ENCODE data around the gene PRSS37. TPM values are rescaled to one million over a fixed set of nuclear protein-coding genes. Genes with fewer than 3 reads are reported as not detected.

Gene PRSS37
- total and polyA plus RNA-seq, 8 donors, result not detected

- DNase-seq, result no peak
- H3K4me1 ChIP-seq, result no peaks in the 10 kb centered on the region
- peaks cover 0 to 30% (median 3%) of the 10 kb centered on the region in 4 donors for H3K9me3 ChIP-seq
- H3K36me3 ChIP-seq, result no peaks in the 10 kb centered on the region
- no peak overlapping the region for H3K4me3 ChIP-seq
- WGBS, 5 donors, result 79 to 88% (median 86%) methylated on average over 2 to 3 of the region's 3 CpGs
- H3K27me3 ChIP-seq, result no peaks in the 10 kb centered on the region
- no peak overlapping the region for H3K27ac ChIP-seq
- intact Hi-C loops (cut with DNase I; ENCODE audit: low total_unique reads), result no loop called here
- TF ChIP-seq CTCF (IDR thresholded peaks at IDR 0.05) (no peak), POLR2A (IDR thresholded peaks at IDR 0.05) (no peak), EP300 (IDR thresholded peaks at IDR 0.05) (no peak), POLR2AphosphoS5 (IDR thresholded peaks at IDR 0.05) (no peak)
Observed at GRCh38 chr7:141877365-141877764, 36.1 kb upstream of the PRSS37 start.

GRCh38 chr7:141876371-141876770, 35.1 kb upstream of the PRSS37 start:
- Histone ChIP-seq H3K36me3 (no peaks in the 10 kb centered on the region), H3K4me3 (no peak overlapping the region), H3K27me3 (no peaks in the 10 kb centered on the region), H3K27ac (no peak overlapping the region), H3K9me3 (peaks cover 0 to 25% (median 3%) of the 10 kb centered on the region in 4 donors), H3K4me1 (no peaks in the 10 kb centered on the region)
- DNase-seq, result no peak
- TF ChIP-seq EP300 (IDR thresholded peaks at IDR 0.05) (no peak), POLR2AphosphoS5 (IDR thresholded peaks at IDR 0.05) (no peak), CTCF (IDR thresholded peaks at IDR 0.05) (no peak), POLR2A (IDR thresholded peaks at IDR 0.05) (no peak)
- 75 to 100% (median 80%) methylated on average over 1 of the region's 1 CpG for WGBS, 5 donors
- intact Hi-C loops (cut with DNase I; ENCODE audit: low total_unique reads), result no loop called here

GRCh38 chr7:141875453-141875852, 34.2 kb upstream of the PRSS37 start:
- no peak overlapping the region for H3K27ac ChIP-seq
- intact Hi-C loops (cut with DNase I; ENCODE audit: low total_unique reads), result no loop called here

DNA sequence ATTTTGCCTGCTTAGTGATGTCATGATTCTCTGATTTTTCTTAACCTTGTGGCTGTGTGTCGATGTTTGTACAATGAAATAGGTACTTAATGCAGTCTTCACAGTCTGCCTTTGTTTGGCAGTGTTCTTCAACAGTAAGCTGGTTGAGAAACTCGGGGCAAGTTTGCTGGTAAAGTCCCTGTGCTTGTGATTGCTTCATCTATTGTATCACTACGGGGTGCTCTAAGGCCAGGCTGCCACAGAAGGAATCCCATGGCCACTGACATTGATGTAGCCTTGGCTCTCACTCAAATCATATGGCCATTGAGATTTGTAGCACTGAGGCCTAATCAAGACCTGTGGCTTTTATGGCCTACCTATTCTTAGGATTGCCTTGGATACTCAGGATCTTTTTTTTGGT, 33.5 kb upstream of the PRSS37 start:
- no peaks in the 10 kb centered on the region for H3K36me3 ChIP-seq
- H3K27ac ChIP-seq, result no peak overlapping the region
- TF ChIP-seq CTCF (IDR thresholded peaks at IDR 0.05) (no peak), POLR2AphosphoS5 (IDR thresholded peaks at IDR 0.05) (no peak), POLR2A (IDR thresholded peaks at IDR 0.05) (no peak), EP300 (IDR thresholded peaks at IDR 0.05) (no peak)
- H3K9me3 ChIP-seq, result peaks cover 0 to 22% (median 9%) of the 10 kb centered on the region in 4 donors
- no peaks in the 10 kb centered on the region for H3K4me1 ChIP-seq
- no peaks in the 10 kb centered on the region for H3K27me3 ChIP-seq
- no peak overlapping the region for H3K4me3 ChIP-seq
- WGBS, 5 donors, result 64 to 72% (median 68%) methylated on average over 3 of the region's 3 CpGs
- intact Hi-C loops (cut with DNase I; ENCODE audit: low total_unique reads), result no loop called here
- no peak for DNase-seq

More at GRCh38 chr7:141875453-141875852, 34.2 kb upstream of the PRSS37 start:
- H3K4me1 ChIP-seq, result no peaks in the 10 kb centered on the region
- H3K4me3 ChIP-seq, result no peak overlapping the region
- H3K9me3 ChIP-seq, result peaks cover 0 to 22% (median 5%) of the 10 kb centered on the region in 4 donors
- 71 to 95% (median 90%) methylated on average over 2 of the region's 2 CpGs for WGBS, 5 donors
- no peaks in the 10 kb centered on the region for H3K36me3 ChIP-seq
- DNase-seq, result no peak
- TF ChIP-seq POLR2AphosphoS5 (IDR thresholded peaks at IDR 0.05), result no peak
- TF ChIP-seq CTCF (IDR thresholded peaks at IDR 0.05), result no peak
- TF ChIP-seq POLR2A (IDR thresholded peaks at IDR 0.05), result no peak
- no peak for TF ChIP-seq EP300 (IDR thresholded peaks at IDR 0.05)
- no peaks in the 10 kb centered on the region for H3K27me3 ChIP-seq
